Liver (tissue), 9 donors: ENCODE measurements around the gene CD226. TPM values are rescaled to one million over a fixed set of nuclear protein-coding genes. Genes with fewer than 3 reads are reported as not detected.

Source experiments
- DNase-seq: peaks from one replicate; pipeline ENCODE4 v3.0.0-alpha.2; 2017; ENCODE audit warnings: low spot score
- H3K27ac ChIP-seq, 2 donors: one replicate each; pipeline ENCODE4 v1.7.0; 2013; ENCODE audit warnings: inconsistent platforms in 2 of 2, low read length in 2 of 2, control low read depth in 1 of 2, low read depth in 1 of 2, mild to moderate bottlenecking in 1 of 2
- H3K27me3 ChIP-seq, 4 donors: one replicate each; pipeline versions ENCODE4 v1.6.1 to v1.7.0; 2013; ENCODE audit warnings: low read length in 3 of 4, inconsistent platforms in 1 of 4, mild to moderate bottlenecking in 1 of 4, moderate library complexity in 1 of 4; ENCODE audit not compliant: control insufficient read depth in 4 of 4, insufficient read depth in 4 of 4
- H3K36me3 ChIP-seq, 4 donors: one replicate each; pipeline versions ENCODE4 v1.6.1 to v1.7.0; 2013; ENCODE audit warnings: low read length in 3 of 4, mild to moderate bottlenecking in 3 of 4, low read depth in 1 of 4, moderate library complexity in 1 of 4; ENCODE audit not compliant: control insufficient read depth in 4 of 4, insufficient read depth in 3 of 4
- H3K4me1 ChIP-seq, 4 donors: one replicate each; pipeline versions ENCODE4 v1.6.1 to v1.7.0; 2013; ENCODE audit warnings: low read length in 3 of 4, mild to moderate bottlenecking in 3 of 4, moderate library complexity in 1 of 4; ENCODE audit not compliant: control insufficient read depth in 4 of 4, insufficient read depth in 4 of 4
- H3K4me3 ChIP-seq, 3 donors: one replicate each; pipeline versions ENCODE4 v1.6.1 to v1.7.0; 2013; ENCODE audit warnings: low read length in 3 of 3, control low read depth in 1 of 3, low read depth in 1 of 3, mild to moderate bottlenecking in 1 of 3
- H3K9ac ChIP-seq, 2 donors: one replicate each; pipeline ENCODE4 v1.7.0; 2013; ENCODE audit warnings: low read length in 2 of 2, mild to moderate bottlenecking in 2 of 2, moderate library complexity in 2 of 2, control low read depth in 1 of 2, low read depth in 1 of 2
- H3K9me3 ChIP-seq, 4 donors: one replicate each; pipeline versions ENCODE4 v1.6.1 to v1.7.0; 2013; ENCODE audit warnings: low read length in 3 of 4; ENCODE audit not compliant: control insufficient read depth in 4 of 4
- ATF3 ChIP-seq: IDR thresholded peaks from 2 replicates; pipeline ENCODE4 v1.6.1; 2016; ENCODE audit warnings: antibody characterized with exemption
- CTCF ChIP-seq: fragments of 150-350 bp; IDR thresholded peaks from 2 replicates; pipeline ENCODE4 v1.5.1; 2017; ENCODE audit warnings: improper control_type of control experiment, low read depth, low read length; ENCODE audit not compliant: missing input control
- EGR1 ChIP-seq, 2 donors: IDR thresholded peaks; 2 replicates each; pipeline ENCODE4 v1.6.1; 2016 to 2018; ENCODE audit warnings: antibody characterized with exemption in 2 of 2, low read depth in 2 of 2
- FOXA1 ChIP-seq: IDR thresholded peaks from 2 replicates; pipeline ENCODE4 v1.6.1; 2016; ENCODE audit warnings: antibody characterized with exemption
- FOXA2 ChIP-seq: IDR thresholded peaks from 2 replicates; pipeline ENCODE4 v1.6.1; 2016; ENCODE audit warnings: antibody characterized with exemption
- GABPA ChIP-seq, 2 donors: IDR thresholded peaks in 1 of 2; conservative IDR thresholded peaks in 1 of 2; 2 replicates each; pipeline ENCODE4 v1.6.1; 2016; ENCODE audit warnings: antibody characterized with exemption in 2 of 2, mild to moderate bottlenecking in 1 of 2, moderate library complexity in 1 of 2
- HNF4A ChIP-seq, 2 donors: conservative IDR thresholded peaks; 2 replicates each; pipeline ENCODE4 v1.6.1; 2016; ENCODE audit warnings: antibody characterized with exemption in 2 of 2, mild to moderate bottlenecking in 2 of 2
- HNF4G ChIP-seq: IDR thresholded peaks from 2 replicates; pipeline ENCODE4 v1.6.1; 2016; ENCODE audit warnings: antibody characterized with exemption
- JUND ChIP-seq, 2 donors: IDR thresholded peaks; 2 replicates each; pipeline ENCODE4 v1.6.1; 2016; ENCODE audit warnings: antibody characterized with exemption in 2 of 2
- MAX ChIP-seq: IDR thresholded peaks from 2 replicates; pipeline ENCODE4 v1.6.1; 2016; ENCODE audit warnings: antibody characterized with exemption
- NR2F2 ChIP-seq: IDR thresholded peaks from 2 replicates; pipeline ENCODE4 v1.6.1; 2016; ENCODE audit warnings: antibody characterized with exemption
- RAD21 ChIP-seq, 2 donors: IDR thresholded peaks; 2 replicates each; pipeline ENCODE4 v1.6.1; 2016; ENCODE audit warnings: antibody characterized with exemption in 2 of 2, mild to moderate bottlenecking in 2 of 2
- REST ChIP-seq: IDR thresholded peaks from 2 replicates; pipeline ENCODE4 v1.6.1; 2016; ENCODE audit warnings: antibody characterized with exemption, mild to moderate bottlenecking
- RXRA ChIP-seq, 2 donors: IDR thresholded peaks; 2 replicates each; pipeline ENCODE4 v1.6.1; 2017 to 2018; ENCODE audit warnings: antibody characterized with exemption in 2 of 2, mild to moderate bottlenecking in 1 of 2
- SP1 ChIP-seq: IDR thresholded peaks from 2 replicates; pipeline ENCODE4 v1.6.1; 2018; ENCODE audit warnings: antibody characterized with exemption, mild to moderate bottlenecking
- TAF1 ChIP-seq: conservative IDR thresholded peaks from 2 replicates; pipeline ENCODE4 v1.6.1; 2016; ENCODE audit warnings: antibody characterized with exemption, mild to moderate bottlenecking
- YY1 ChIP-seq: IDR thresholded peaks from 2 replicates; pipeline ENCODE4 v1.6.1; 2016; ENCODE audit warnings: antibody characterized with exemption, mild to moderate bottlenecking
- ZBTB33 ChIP-seq: IDR thresholded peaks from 2 replicates; pipeline ENCODE4 v1.6.1; 2016; ENCODE audit warnings: antibody characterized with exemption
- WGBS: extraction: QIAGEN DNeasy Blood & Tissue Kit; methylation state at CpG from one replicate; pipeline ENCODE4 v1.1.7; 2013; 5-methylcytosine and 5-hydroxymethylcytosine counted together
- polyA plus RNA-seq, 2 donors: library from polyadenylated mRNA; stranded (reverse) in 1 of 2; unstranded in 1 of 2; fragments of 200-250 nt in 1 of 2; fragments of >200 nt in 1 of 2; fragmentation: Nextera tagmentation in 1 of 2; extraction: Ambion mirVana in 1 of 2; gene quantifications; one replicate each; pipeline versions ENCODE4 v1.2.1 to v1.2.3, GENCODE V29; 2013 to 2015
- total RNA-seq, 2 donors: library from RNA; depleted of rRNA; stranded (reverse); fragments of >200 nt; gene quantifications; one replicate each; pipeline ENCODE4 v1.2.3, GENCODE V29; 2014
- donor health status: healthy.
- donor health status: healthy.
- donor health status: healthy.
- donor health status: healthy.
- donor health status: healthy.

The CD226 gene
- total and polyA plus RNA-seq, 4 donors = 0.50 to 5.2 (median 3.0) TPM

- Histone ChIP-seq H3K4me1 (no peaks in the 10 kb centered on the region), H3K9me3 (no peaks in the 10 kb centered on the region), H3K27me3 (no peaks in the 10 kb centered on the region), H3K27ac (no peak overlapping the region), H3K4me3 (no peak overlapping the region), H3K36me3 (peaks cover 2 to 15% (median 3%) of the 10 kb centered on the region in 4 donors), H3K9ac (no peak overlapping the region)
- 96% methylated on average over 4 of the region's 4 CpGs for WGBS
- TF ChIP-seq CTCF = no peak
- no peak for TF ChIP-seq REST
- no peak for TF ChIP-seq FOXA2
- TF ChIP-seq HNF4G = no peak
- TF ChIP-seq HNF4A (conservative IDR thresholded peaks at IDR 0.05) = no peak
- no peak for TF ChIP-seq TAF1
- TF ChIP-seq JUND (IDR thresholded peaks at IDR 0.05) = no peak
- no peak for TF ChIP-seq MAX
- TF ChIP-seq FOXA1 = no peak
- TF ChIP-seq YY1 = no peak
- DNase-seq = no peak
Observed at GRCh38 chr18:69985239-69985638, 37.6 kb upstream of the CD226 start.

- no peak for DNase-seq
- Histone ChIP-seq H3K4me3 (no peak overlapping the region), H3K9ac (no peak overlapping the region), H3K27ac (no peak overlapping the region), H3K4me1 (no peaks in the 10 kb centered on the region), H3K36me3 (peaks cover 2 to 19% (median 6%) of the 10 kb centered on the region in 4 donors), H3K27me3 (no peaks in the 10 kb centered on the region), H3K9me3 (peaks cover 0 to 4% (median 1%) of the 10 kb centered on the region in 4 donors)
- WGBS = 93% methylated on average over 4 of the region's 4 CpGs
- TF ChIP-seq ATF3 (no peak), ZBTB33 (no peak), MAX (no peak), RAD21 (IDR thresholded peaks at IDR 0.05) (no peak), CTCF (no peak), HNF4G (no peak), JUND (IDR thresholded peaks at IDR 0.05) (no peak), FOXA1 (no peak), SP1 (no peak), NR2F2 (no peak), EGR1 (IDR thresholded peaks at IDR 0.05; ENCODE audit: low read depth in 2 of 2) (no peak), FOXA2 (no peak), RXRA (IDR thresholded peaks at IDR 0.05) (no peak), REST (no peak), TAF1 (no peak), GABPA (IDR thresholded peaks at IDR 0.05 in 1 of 2, conservative IDR thresholded peaks at IDR 0.05 in 1 of 2) (no peak), YY1 (no peak)
Observed at GRCh38 chr18:69982417-69982816, 34.7 kb upstream of the CD226 start.
